NCI-H2029 treated with DMSO at 0.1 percent for 48 hours (cell line): Measurements from ENCODE around the gene TGFBR2.
A peak's percentile ranks its signal among the peaks of the same experiment; 100 is the strongest.

ENCODE experiments used
- DNase-seq: peaks from one replicate; lab custom pipeline; 2025; lab: John Stamatoyannopoulos, UW

TGFBR2 gene

DNA sequence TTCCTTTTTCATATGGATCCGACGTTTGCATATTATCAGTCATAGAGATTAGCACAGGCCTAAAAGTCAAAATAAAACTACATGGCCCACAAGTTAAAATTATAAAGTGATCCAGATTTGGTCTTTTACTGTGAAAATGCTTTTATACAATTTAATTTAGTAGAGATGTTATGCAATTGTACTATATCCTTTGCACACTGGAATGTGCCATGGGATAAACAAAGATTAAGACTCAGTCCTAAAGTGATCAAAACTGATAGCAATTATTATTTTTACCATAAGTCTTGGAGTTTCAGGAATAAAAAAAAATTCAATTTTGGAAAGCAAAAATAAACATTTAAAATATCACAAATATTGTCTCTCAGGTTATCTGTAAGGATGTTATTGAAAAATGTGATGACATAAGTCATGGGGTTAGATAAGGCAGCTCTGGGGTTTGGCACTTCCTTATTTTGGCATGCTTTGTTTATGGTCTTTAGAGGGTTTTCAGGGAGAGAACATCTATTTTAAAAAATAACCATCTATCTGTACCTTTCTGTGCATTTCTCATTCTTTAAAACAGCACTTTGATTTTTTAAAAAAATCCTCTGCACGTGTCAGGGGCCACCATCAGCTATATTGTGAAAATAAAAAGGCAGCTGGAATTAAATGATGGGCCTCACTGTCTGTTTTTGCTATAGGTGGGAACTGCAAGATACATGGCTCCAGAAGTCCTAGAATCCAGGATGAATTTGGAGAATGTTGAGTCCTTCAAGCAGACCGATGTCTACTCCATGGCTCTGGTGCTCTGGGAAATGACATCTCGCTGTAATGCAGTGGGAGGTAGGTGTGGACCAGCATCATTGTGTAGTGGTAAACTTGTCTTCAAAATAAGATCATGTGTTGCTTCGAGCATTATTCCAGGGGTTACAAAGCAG, 67.3 kb downstream of the TGFBR2 start:
- DNase-seq = no peak

GRCh38 chr3:30675006-30675405, 68.6 kb downstream of the TGFBR2 start:
- no peak for DNase-seq

DNA sequence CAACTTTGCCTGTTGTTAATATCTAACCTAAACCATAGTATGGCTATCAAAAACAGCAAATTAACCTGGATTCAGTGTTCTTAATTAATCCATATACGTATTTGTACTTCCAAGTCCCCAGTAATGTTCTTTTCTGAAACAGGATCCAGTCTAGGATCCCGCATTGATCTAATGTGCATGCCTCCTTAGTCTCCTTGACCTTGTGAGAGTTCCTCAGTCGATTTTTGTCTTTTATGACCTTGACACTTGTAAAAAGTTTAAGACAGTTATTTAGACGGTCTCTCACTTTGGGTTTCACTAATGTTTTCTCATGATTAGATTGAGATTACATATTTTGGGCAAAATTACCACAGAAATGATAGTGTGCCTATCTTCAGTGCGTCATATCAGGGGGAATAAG, 69.4 kb downstream of the TGFBR2 start:
- DNase-seq = no peak

DNA sequence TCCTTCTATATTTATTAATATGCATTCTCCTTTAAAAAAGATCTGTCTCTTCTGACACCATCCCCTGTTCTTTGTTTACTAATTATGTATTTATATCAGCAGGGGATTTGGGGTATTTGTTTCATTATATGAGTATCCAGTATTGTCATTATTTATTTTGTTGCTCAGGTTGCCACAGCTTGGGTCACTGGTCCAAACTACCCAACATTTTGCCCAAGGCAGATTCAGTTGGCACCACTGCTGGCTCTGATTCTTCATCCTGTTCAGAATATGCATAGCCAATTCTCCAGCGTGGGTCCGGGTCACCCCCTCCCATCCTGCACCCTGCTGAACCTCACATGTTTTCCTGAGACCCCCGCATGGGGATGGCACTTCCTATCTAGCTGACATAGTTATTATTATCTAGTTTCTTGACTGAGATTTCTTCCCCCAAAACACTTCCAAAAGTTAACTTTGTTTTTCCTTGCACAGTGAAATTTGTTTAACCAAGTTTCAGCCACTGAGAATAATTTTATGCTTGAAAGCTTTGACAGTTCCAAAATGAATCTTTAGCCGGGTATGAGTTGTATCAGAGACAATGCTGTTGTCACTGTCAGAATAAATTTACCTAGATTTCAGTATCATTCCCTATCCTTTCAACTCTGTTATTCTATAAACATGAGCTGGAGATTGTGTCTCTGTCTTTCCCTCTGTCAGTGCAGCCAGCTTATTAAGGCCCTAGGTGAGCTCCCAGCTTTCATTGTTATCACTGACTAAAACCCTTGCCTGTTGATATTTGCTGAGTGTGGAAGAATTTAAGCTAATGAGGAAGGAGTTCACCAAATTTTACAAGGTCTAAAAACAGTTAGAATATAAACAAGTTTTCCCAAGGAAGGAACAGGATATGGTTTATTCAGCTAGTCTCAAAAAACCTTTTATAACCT, 70.3 kb downstream of the TGFBR2 start:
- no peak for DNase-seq

- no peak for DNase-seq
These were observed 70.9 kb downstream of the TGFBR2 start for GRCh38 chr3:30677347-30677685.

DNA sequence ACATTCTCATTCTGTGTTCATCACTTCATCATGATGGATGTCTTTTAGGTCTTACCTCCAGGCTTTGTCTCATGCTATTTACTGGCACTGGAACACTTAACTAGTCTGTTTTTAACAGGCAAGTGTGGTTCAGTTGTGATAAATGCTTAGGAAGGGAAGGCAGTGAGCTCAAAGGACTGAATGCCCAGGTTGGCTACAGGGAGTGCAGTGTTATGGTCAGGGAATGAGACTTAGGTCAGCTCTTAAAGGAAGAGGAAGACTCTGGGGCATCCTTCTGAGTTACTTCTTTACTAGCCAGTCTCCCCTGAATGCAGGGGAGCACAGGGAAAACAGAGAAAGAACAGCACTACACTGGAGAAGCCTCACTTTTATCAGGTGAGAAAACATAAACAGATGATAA, 72.6 kb downstream of the TGFBR2 start:
- DNase-seq = no peak

DNA sequence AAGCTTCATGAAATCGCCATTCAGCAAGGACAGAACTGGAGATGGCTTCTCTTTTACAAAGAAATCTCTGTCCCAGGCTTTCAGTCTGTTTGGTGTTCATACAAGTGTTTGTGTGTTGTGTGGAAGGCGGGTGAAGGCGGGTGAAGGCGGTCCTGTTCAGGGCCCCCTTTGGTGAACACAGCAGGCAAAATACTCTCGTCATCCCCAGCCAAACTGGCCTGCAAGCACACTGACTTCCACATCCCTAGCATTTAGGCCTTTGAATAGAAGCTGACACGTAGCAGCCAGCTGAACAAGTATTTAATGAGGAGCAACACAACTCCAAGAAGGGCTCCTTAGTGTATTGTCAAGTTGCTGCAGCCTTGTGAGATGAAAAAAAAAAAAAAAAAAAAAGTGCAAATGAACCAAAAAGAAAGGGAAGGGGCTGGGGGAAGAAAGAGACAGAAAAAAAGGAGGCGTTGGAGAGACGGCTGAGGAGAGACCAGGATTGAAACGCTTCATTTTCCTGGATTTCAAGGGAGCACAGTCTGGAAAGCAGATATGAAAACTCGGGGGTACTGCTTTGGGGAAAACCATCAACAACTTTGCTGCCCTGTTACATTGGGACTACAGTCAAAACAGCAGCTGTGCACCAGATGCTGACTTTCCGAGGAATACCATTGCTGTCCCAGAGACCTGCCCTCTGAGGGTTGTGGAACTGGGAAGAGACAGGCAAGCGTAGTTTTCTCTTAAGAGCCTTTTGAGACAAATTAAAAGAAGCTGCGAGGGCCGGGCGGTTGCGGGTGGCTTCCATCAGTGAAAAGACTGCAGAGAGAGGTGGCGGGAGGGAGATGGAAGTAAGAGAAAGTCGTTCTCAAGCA, 74.6 kb downstream of the TGFBR2 start:
- DNase-seq = no peak

DNA sequence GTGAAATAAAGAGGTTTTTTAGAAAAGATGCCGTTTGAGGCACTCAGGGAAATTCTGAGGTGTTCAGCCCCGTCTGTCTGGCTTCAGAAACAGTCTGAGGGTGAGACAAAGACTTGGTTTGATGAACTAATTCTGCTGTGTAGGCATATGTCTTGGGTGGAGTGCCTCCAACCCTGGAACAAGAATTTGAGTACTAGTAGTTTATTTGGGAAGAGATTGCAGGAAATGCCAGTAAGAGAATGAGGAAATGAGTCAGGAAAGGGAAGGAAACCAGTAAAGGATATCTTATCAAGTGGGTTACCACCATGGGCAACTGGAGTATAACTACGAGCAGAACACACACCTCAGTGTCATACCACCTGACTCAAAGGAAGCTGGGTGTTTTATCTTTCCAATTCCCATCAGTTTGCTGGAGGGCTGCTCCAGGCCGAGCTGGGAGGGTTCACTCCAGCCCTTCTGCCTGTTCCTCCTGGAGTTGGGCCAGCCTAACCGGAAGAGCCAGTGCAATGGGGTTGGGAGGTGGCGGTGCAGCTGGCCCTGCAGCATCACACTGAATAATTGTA, 75.3 kb downstream of the TGFBR2 start:
- DNase-seq = no peak

- DNase-seq = no peak
These were observed 76.2 kb downstream of the TGFBR2 start for GRCh38 chr3:30682434-30683155.

- no peak for DNase-seq
These were observed 77.4 kb downstream of the TGFBR2 start for GRCh38 chr3:30683769-30684168.

GRCh38 chr3:30684356-30684755, 78.0 kb downstream of the TGFBR2 start:
- no peak for DNase-seq

DNA sequence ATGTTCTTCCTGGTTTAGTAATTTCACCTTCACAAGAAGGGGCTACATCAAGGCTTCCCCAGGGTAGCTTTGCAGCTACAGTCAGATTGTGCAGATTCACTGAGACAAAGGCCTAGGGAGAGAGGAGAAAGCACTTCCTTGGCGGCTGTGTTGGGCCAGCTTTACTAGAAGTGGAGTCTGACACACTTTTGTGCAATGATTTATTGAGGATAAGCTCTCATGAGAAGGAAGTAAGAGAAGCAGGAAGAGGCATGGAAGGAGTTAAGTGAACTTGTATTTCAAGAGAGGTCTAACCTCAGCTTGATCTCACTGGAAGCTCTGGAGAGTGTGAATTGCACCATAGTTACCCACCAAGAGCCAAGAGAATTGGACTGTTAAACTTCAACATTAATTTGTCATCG, 78.9 kb downstream of the TGFBR2 start:
- DNase-seq = no peak

DNA sequence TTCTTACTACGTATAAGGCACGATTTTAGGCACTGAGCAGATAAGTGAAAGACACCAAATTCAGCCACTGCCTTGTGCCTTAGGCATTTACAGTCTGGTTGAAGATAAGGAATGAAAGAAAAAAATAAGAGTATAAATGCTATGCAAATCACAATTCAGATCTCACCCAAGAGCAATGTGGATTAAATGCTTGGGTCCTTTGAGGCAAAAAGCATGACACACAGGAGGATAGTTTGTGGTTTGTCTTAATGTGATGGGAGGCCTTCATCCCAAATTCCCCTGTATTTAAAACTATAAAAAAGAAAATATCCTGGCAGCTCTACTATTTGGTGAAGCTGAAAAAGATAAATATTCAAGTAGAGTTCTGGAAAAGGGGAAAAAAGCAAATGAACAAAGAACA, 79.8 kb downstream of the TGFBR2 start:
- no peak for DNase-seq

- DNase-seq = no peak
These were observed 80.4 kb downstream of the TGFBR2 start for GRCh38 chr3:30686799-30687198.

DNA sequence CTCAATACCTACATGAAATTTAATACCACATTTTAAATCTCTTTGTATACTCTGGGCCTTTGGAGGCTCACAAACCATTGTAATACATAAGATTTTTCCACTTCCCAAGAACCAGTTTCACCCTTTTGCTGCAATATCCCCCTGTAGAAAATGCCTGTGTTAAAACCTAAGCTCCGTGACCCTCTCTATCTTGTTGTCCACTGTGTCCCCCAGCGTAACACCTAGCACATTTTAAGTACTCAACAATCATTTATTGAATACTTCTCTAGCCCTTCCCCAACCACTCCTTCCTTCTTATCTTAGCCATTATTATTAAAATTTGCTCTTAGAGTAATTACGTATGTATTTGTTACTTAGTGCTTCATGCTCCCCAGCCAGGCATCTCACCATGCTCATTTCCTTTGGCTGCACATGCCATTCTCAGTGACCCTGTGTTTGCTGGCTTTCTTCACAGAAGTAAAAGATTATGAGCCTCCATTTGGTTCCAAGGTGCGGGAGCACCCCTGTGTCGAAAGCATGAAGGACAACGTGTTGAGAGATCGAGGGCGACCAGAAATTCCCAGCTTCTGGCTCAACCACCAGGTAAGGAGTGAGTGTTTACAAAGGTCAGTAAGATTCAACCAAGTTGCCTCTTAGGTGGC, 81.6 kb downstream of the TGFBR2 start:
- no peak for DNase-seq

DNA sequence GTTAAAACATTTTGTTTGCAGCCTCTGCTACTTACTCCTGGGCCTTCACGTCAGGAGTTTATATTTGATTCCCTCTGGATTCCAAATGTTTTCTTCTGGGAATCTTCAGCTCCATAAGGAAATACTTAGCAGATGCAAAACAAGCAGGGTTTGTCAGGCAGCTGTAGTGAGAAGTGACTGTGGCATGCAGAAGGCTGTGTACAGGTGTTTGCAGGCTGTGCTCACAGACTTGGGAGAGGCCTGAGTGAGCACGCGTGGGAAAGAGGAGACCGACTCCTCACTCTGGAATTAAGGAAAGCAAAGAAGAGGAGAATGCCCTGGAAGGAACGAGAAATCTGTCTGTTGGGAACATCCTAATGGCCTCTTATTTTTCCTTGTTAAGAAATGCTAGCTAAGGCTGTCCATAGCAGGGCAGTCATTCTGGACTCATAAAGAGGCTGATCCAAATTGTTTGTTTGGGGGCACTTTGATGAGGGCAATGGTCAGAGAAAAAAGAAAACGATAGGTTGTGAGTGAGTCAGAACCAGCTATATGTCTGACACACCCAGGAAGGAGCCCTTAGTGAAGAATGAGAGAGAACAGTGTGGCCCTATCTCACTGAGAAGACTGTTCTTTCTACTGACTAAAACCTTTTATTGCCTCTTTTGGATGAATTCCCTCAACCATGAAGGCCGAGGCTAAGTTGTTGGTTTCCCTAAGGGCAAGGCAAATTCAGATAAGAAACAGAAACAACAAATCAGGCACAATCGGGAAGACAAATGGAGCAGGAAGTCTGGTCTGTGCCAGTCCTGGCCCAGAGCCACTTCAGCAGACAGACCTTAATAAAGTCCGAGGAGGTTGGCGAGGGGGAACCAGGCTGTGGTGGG, 82.6 kb downstream of the TGFBR2 start:
- DNase-seq = peak; percentile 40

DNA sequence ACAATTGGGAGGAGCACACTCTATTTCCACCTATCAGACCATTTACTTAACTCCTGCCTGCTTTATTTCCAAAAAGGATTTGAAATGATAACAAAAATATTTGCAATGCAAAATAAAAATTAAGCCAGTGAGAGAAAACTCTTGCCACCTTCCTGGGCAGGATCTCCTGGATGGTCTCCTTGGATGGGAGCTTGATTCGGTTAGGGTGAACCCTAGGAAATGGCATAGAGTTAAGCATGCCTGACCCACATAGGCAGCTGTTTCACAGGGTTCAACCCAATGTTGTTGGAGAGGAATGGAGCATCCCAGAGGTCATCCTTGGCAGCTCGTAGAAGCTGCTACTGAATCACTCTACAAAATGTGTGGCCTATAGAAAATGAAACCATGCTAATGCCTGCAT, 83.8 kb downstream of the TGFBR2 start:
- DNase-seq = no peak

GRCh38 chr3:30691249-30691880, 85.0 kb downstream of the TGFBR2 start:
- DNase-seq = no peak

- DNase-seq = no peak
These were observed 85.5 kb downstream of the TGFBR2 start for GRCh38 chr3:30691944-30692343.
